Ishikawa (cell line): ENCODE measurements around the gene FLT3LG.

Source experiments
- CEBPB ChIP-seq: IDR thresholded peaks from 2 replicates; pipeline ENCODE4 v1.6.1; 2012
- CREB1 ChIP-seq: IDR thresholded peaks from 2 replicates; pipeline ENCODE4 v1.6.1; 2012; ENCODE audit warnings: low read depth
- EGR1 ChIP-seq: IDR thresholded peaks from 2 replicates; pipeline ENCODE4 v1.6.1; 2012
- EP300 ChIP-seq: IDR thresholded peaks from 2 replicates; pipeline ENCODE4 v1.6.1; 2012; ENCODE audit warnings: borderline replicate concordance
- FOXM1 ChIP-seq: IDR thresholded peaks from 2 replicates; pipeline ENCODE4 v1.6.1; 2012; ENCODE audit warnings: low read depth, borderline replicate concordance
- NFIC ChIP-seq: IDR thresholded peaks from 2 replicates; pipeline ENCODE4 v1.6.1; 2012
- RAD21 ChIP-seq: IDR thresholded peaks from 2 replicates; pipeline ENCODE4 v1.6.1; 2012; ENCODE audit warnings: low read depth
- TAF1 ChIP-seq: IDR thresholded peaks from 2 replicates; pipeline ENCODE4 v1.6.1; 2012; ENCODE audit warnings: low read depth, mild to moderate bottlenecking
- TCF12 ChIP-seq: IDR thresholded peaks from 2 replicates; pipeline ENCODE4 v1.6.1; 2012; ENCODE audit warnings: low read depth
- TEAD4 ChIP-seq: IDR thresholded peaks from 2 replicates; pipeline ENCODE4 v1.6.1; 2012
- YY1 ChIP-seq: IDR thresholded peaks from 2 replicates; pipeline ENCODE4 v1.6.1; 2012; ENCODE audit warnings: low read depth
- TF ChIP-seq, protein P1 (sequence below): IDR thresholded peaks from 2 replicates; pipeline ENCODE4 v1.6.1; 2012
- TF ChIP-seq, protein P2 (sequence below): IDR thresholded peaks from 2 replicates; pipeline ENCODE4 v1.6.1; 2012; ENCODE audit warnings: low read depth, mild to moderate bottlenecking
- TF ChIP-seq, protein P3 (sequence below): IDR thresholded peaks from 2 replicates; pipeline ENCODE4 v1.6.1; 2012

DNA sequence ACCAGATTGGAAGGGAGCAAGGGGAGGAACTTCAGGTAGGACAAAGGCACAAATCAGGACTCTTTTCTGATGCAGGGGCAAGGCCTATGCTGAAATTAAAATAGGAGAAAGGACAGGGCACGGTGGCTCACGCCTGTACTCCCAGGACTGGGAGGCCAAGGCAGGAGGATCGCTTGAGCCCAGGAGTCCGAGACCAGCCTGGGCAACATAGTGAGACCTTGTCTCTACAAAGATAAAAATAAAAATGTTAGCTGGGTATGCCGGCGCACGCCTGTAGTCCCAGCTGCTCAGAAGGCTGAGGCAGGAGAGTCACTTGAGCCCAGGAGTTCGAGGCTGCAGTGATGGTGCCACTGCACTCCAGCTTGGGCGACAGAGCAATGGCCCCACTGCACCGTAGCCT is 38.3 kb upstream of the FLT3LG start:
- TF ChIP-seq EGR1 (no peak), TAF1 (no peak), TEAD4 (no peak), CREB1 (no peak), EP300 (no peak), RAD21 (no peak), YY1 (no peak), TCF12 (no peak), NFIC (no peak), CEBPB (no peak), FOXM1 (no peak)
- TF ChIP-seq, protein P1, sequence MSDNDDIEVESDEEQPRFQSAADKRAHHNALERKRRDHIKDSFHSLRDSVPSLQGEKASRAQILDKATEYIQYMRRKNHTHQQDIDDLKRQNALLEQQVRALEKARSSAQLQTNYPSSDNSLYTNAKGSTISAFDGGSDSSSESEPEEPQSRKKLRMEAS = no peak
- TF ChIP-seq, protein P2, sequence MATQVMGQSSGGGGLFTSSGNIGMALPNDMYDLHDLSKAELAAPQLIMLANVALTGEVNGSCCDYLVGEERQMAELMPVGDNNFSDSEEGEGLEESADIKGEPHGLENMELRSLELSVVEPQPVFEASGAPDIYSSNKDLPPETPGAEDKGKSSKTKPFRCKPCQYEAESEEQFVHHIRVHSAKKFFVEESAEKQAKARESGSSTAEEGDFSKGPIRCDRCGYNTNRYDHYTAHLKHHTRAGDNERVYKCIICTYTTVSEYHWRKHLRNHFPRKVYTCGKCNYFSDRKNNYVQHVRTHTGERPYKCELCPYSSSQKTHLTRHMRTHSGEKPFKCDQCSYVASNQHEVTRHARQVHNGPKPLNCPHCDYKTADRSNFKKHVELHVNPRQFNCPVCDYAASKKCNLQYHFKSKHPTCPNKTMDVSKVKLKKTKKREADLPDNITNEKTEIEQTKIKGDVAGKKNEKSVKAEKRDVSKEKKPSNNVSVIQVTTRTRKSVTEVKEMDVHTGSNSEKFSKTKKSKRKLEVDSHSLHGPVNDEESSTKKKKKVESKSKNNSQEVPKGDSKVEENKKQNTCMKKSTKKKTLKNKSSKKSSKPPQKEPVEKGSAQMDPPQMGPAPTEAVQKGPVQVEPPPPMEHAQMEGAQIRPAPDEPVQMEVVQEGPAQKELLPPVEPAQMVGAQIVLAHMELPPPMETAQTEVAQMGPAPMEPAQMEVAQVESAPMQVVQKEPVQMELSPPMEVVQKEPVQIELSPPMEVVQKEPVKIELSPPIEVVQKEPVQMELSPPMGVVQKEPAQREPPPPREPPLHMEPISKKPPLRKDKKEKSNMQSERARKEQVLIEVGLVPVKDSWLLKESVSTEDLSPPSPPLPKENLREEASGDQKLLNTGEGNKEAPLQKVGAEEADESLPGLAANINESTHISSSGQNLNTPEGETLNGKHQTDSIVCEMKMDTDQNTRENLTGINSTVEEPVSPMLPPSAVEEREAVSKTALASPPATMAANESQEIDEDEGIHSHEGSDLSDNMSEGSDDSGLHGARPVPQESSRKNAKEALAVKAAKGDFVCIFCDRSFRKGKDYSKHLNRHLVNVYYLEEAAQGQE = no peak
- TF ChIP-seq, protein P3, sequence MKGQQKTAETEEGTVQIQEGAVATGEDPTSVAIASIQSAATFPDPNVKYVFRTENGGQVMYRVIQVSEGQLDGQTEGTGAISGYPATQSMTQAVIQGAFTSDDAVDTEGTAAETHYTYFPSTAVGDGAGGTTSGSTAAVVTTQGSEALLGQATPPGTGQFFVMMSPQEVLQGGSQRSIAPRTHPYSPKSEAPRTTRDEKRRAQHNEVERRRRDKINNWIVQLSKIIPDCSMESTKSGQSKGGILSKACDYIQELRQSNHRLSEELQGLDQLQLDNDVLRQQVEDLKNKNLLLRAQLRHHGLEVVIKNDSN = no peak
